DOHH2 (cell line): ENCODE results near the gene TNFSF9.

Experiments
- EZH2phosphoT487 ChIP-seq: fragments of 200-600 bp; sonication (generic); IDR thresholded peaks from 2 replicates; pipeline ENCODE4 v1.6.1; 2017; ENCODE audit warnings: borderline replicate concordance, mild to moderate bottlenecking, antibody characterized with exemption, low read length, moderate library complexity, mixed read lengths
- TF ChIP-seq, protein P1 (sequence below): fragments of 200-600 bp; sonication (generic); IDR thresholded peaks from one replicate; pipeline ENCODE4 v1.5.1; 2014; ENCODE audit warnings: antibody characterized with exemption, mild to moderate bottlenecking, low read depth, low read length; ENCODE audit not compliant: poor library complexity, severe bottlenecking

DNA sequence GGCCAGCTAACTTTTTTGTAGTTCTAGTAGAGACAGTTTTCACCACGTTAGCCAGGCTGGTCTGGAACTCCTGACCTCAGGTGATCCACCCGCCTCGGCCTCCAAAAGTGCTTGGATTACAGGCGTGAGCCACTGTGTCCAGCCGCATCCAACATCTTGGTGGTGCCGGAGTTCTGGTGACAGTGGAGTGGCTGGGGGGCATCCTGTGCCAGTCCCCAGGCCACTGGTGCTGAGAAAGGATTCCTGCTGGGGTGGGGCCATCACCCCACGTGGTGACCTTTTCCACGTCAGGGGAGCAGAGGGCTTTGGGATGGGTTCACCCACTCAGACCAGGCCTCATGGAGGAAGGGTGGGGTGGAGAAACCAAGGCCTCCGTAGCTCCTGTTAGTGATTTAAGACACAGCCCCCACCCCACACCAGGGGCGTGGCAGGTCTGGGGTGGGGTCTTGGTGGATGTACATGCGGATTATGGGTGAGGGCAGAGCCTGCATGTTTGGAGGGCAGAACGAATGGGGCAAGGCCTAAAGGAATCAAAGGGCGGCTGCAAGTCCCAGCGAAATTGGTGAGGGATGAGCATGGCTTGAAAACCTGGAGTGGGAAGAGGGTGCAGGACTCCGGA lies 15.8 kb upstream of the TNFSF9 start:
- TF ChIP-seq, protein P1, sequence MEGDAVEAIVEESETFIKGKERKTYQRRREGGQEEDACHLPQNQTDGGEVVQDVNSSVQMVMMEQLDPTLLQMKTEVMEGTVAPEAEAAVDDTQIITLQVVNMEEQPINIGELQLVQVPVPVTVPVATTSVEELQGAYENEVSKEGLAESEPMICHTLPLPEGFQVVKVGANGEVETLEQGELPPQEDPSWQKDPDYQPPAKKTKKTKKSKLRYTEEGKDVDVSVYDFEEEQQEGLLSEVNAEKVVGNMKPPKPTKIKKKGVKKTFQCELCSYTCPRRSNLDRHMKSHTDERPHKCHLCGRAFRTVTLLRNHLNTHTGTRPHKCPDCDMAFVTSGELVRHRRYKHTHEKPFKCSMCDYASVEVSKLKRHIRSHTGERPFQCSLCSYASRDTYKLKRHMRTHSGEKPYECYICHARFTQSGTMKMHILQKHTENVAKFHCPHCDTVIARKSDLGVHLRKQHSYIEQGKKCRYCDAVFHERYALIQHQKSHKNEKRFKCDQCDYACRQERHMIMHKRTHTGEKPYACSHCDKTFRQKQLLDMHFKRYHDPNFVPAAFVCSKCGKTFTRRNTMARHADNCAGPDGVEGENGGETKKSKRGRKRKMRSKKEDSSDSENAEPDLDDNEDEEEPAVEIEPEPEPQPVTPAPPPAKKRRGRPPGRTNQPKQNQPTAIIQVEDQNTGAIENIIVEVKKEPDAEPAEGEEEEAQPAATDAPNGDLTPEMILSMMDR: no peak
- TF ChIP-seq EZH2phosphoT487: no peak
